Epithelial cell of esophagus (primary cell): Measurements from ENCODE around the gene GRB14.
"Not testable (repeated sequence)": the region's sequence is repeated elsewhere in the genome, so short reads cannot be mapped to it uniquely, and the experiment has no call there.

Experiments used
- DNase-seq: peaks from one replicate; pipeline ENCODE4 v3.0.0; 2010; ENCODE audit warnings: low read depth
- H3K4me3 ChIP-seq: 2 replicates; pipeline ENCODE4 v1.5.1; 2011; ENCODE audit warnings: mild to moderate bottlenecking, low read length, control low read depth
- CTCF ChIP-seq: IDR thresholded peaks from 2 replicates; pipeline ENCODE4 v1.5.1; 2011; ENCODE audit warnings: low read depth, mild to moderate bottlenecking, low read length, control low read depth, inconsistent platforms; ENCODE audit not compliant: insufficient read depth; ENCODE audit errors: missing control alignments

GRB14 gene

GRCh38 chr2:164485541-164485940 is 135.7 kb downstream of the GRB14 start:
- no peak for TF ChIP-seq CTCF
- DNase-seq: no peak

GRCh38 chr2:164479460-164479859 is 141.8 kb downstream of the GRB14 start:
- TF ChIP-seq CTCF: peak; percentile 44
- DNase-seq: peak; percentile 39
- H3K4me3 ChIP-seq: no peak overlapping the region

More at GRCh38 chr2:164485541-164485940, 135.7 kb downstream of the GRB14 start:
- H3K4me3 ChIP-seq: no peak overlapping the region

GRCh38 chr2:164478205-164478604 is 143.1 kb downstream of the GRB14 start:
- H3K4me3 ChIP-seq: no peak overlapping the region
- no peak for TF ChIP-seq CTCF
- no peak for DNase-seq

- no peak for DNase-seq
- TF ChIP-seq CTCF: no peak
- no peak overlapping the region for H3K4me3 ChIP-seq
Observed at GRCh38 chr2:164474873-164475272, 146.4 kb downstream of the GRB14 start.

GRCh38 chr2:164473021-164473420 is 148.3 kb downstream of the GRB14 start:
- TF ChIP-seq CTCF: no peak
- H3K4me3 ChIP-seq: no peak overlapping the region
- no peak for DNase-seq

- DNase-seq, H3K4me3 ChIP-seq: not testable (repeated sequence)
Observed at GRCh38 chr2:164465047-164465446, 156.2 kb downstream of the GRB14 start.

GRCh38 chr2:164464376-164464775 is 156.9 kb downstream of the GRB14 start:
- no peak overlapping the region for H3K4me3 ChIP-seq
- DNase-seq: no peak
- no peak for TF ChIP-seq CTCF

GRCh38 chr2:164458792-164459191 is 162.5 kb downstream of the GRB14 start:
- TF ChIP-seq CTCF: no peak
- DNase-seq: no peak
- no peak overlapping the region for H3K4me3 ChIP-seq
